Activated CD8-positive, alpha-beta memory T cell treated with anti-CD3 and anti-CD28 coated beads, Interleukin-2, amount 50 U/mL, for 1 hour (primary cell): ENCODE data around the gene UNC80.

Source experiments
- DNase-seq: peaks from one replicate; pipeline ENCODE4 v3.0.0-alpha.2; 2020; ENCODE audit errors: extremely low read depth

UNC80 gene

DNA sequence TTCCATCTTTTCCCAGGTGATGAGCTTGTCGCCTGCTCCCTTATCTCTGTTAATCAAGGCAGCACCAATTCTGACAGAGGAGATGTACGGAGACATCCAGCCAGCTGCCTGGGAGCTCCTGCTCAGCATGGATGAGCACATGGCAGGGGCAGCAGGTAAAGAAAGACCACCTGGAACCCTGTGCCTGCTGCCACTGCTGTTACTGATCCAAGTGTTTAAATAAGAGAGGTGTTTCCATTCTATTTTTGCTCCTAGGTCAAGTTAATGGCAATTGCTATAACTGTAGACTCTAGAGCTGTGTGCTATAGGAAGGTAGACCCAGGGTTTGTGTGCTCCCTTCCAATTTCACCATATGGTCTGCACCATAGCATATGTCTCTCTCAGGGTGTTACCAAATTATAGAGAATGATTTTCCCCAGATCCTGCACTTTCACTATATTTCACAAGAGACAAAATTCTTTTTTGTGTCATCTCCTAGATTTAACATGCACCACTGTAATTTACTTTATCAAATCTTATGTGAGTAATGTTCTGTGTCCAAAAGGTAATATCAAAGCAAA lies 142.2 kb downstream of the UNC80 start:
- no peak for DNase-seq

DNA sequence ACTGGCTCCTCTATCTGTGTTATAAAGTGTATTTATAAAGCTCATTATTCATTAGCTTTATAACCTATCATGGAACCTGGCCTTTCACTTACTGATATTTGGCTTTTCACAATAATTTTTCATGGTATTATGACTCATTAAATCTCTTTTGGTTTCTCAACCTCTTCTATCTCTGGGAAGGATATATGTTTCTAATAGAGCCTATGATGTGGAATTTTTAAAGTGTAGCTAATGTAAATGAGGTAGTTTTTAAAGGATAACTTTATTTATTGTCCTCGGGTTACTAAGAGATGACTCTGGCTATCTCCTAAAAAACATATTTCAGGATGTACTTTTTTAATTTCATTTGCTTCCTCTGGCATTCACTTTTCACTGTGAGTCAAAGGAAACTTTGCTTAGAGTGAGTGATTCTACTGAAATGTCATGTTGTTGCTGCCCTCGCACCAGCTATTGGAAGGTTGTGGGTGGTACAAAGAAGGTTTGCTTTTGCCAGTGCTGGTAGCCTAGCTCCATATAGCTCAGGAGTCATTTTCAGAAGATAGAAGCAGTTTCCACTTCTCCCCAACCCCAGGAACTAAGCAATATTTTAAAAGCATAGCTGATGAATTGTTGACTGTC lies 145.6 kb downstream of the UNC80 start:
- no peak for DNase-seq

DNA sequence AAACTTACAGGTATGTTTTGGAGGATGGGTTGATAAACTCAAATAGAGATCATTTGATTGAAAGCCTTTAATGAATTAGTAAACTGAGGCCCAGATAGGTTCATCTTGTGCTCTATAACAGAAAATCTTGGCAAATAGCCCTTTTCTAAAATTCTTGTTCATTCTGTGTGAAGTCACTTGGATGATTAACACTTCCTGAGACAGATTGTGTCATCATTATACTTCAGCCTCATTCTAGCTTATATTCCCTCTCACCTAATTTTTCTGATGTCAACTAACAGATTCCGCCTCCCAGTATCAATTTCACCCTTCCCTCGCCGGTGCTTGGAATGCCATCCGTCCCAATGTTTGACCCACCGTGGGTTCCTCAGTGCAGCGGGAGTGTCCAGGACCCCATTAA lies 146.6 kb downstream of the UNC80 start:
- no peak for DNase-seq

DNA sequence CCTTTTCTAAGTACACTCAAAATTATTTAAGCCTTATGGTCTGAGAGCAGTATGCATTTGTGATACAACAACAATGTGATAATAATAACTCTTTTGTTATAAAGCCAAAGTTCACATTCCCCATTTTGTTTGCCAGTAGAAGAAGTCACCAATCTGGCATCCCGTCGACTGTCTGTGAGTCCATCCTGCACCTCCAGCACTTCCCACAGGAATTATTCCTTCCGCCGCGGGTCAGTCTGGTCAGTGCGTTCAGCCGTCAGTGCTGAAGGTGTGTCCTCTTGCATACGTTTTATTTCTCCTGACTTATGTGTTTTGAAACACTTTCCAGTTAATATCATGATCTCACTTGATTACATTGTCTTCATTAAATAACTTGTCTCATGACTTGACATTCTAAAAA lies 150.5 kb downstream of the UNC80 start:
- DNase-seq: no peak

DNA sequence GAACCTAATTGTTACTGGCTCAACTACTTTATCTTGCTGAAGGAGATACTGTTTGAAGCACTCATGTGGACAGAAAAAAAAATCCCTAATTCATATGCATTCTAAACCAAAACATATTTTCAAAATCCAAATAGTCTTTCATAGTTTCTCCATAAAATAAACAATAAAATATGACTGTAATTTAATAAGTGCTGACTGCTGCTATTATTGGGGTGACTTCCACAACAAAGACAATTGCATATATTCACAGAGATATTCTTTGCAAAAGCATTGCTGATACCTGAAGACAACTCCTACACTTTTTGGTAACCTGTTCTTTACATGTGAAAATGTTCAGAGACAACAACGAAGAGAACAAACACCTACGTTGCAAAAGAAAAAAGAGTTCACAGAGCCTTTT lies 157.7 kb downstream of the UNC80 start:
- no peak for DNase-seq

DNA sequence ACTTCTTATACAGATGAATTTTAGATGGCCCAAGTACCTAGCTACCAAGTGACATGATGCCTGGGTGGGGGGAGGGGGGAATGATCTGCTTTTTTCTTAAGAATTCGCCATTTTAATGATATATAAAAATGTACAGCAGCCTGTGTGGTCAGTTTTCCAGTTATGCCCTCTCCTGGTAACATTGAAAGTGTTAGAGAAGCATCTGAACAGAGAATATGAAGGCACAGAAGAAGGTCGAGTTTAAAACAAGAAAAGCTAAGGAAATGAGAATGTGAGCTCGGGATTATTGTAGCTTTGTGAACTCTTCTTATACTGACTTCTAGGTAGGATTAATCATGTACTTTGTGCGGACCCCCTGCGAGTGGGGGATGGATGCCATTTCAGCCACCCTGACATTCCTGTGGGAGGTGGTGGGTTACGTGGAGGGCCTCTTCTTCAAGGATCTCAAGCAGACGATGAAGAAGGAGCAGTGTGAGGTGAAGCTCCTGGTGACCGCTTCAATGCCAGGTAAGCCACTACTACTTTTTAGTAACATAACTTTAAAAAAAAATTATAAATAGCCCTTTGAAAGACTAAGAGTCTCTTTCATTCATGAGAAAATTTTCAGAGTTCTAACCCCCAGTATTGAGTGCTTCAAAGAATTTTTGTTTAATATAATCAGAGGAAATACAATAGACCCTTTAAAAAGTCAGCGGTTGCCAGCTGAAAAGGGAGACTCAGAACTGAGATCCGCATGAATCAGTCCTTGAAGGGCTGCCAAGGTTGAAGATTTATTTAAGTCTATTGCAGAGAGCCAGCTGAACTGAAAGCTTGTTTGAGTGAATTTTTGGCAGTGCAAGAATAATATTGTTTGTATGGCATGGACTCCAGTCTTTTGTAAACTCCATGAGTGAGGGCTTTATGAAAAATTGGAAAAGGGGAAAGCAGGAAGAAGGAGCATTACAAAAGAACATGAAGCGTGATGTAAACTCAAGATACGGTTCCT lies 162.2 kb downstream of the UNC80 start:
- DNase-seq: no peak

DNA sequence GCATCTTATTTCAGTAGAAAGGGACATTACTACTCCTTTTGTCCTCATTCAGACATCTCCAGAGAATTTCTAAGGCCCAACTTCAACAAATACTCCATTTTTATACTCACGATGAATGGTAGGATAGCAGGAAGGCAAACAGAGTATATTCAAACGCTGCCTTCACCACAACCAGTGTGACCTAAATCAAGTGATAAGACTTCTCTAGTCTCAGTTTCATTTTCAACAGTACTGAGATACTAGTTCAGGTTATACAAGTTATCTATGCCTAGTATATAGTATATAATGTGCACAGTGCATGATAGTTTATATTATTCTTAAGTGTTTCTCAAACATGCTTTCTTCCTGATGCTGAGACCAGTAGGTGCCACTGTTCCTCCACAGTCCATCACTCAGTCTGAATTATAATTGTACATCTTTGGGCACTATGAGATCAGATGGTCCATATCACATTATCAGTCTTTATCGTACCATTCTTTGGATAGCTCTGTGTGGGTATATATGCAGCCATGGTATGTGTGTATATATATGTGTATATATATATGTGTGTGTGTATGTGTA lies 164.6 kb downstream of the UNC80 start:
- no peak for DNase-seq

DNA sequence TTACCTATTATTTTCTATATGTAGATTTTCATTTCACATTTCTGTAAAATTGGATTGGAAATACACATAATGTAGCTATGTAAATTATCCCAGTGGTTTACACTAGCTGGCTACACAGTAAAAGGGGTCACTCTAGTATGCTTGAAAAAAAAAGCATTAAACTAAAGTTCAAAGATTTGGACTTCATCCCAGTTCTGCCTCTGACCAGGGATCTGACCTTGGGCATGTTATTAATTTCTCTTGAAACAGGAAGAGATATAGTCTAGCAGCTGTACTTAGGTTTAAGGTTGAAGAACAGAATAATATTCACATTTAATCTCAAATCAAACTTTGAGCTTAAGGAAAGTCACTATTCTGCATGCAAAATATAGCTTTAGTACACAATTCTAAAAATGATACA lies 166.3 kb downstream of the UNC80 start:
- DNase-seq: no peak

DNA sequence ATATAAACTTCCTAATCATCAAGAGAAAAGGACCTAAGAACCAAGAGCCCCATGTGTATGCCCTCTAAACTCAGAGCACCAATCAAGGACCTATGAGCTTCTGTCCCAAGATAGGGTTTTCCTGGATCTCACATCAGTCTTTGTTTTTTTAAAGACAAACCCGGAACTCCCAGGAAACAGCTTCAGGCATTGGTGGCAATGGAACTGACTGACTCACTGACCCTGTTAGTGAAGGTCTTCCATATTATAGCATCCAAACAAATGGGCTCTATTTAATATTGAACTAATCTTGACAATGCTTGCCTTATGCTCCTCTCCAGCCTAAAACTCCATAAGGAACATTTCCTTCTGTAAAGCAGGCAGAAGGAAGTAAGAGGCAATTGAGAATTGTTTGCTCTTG lies 167.3 kb downstream of the UNC80 start:
- DNase-seq: no peak

DNA sequence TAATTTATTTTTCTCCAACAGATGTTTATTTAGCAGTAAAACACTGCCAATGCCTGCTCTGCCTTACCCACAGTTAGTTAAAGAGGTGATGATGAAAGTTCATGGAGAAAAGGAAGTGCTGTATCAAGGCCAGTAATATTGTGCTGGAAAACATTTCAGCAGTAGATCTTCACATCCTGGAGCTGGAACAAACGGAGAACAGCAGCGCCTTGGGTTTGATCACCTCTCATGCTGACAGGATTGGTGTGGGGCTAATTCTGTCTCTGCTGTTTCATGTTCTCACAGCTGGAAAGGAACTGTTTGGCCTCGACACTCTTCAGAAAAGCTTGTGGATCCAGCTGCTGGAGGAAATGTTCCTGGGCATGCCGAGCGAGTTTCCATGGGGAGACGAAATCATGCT lies 169.3 kb downstream of the UNC80 start:
- no peak for DNase-seq

DNA sequence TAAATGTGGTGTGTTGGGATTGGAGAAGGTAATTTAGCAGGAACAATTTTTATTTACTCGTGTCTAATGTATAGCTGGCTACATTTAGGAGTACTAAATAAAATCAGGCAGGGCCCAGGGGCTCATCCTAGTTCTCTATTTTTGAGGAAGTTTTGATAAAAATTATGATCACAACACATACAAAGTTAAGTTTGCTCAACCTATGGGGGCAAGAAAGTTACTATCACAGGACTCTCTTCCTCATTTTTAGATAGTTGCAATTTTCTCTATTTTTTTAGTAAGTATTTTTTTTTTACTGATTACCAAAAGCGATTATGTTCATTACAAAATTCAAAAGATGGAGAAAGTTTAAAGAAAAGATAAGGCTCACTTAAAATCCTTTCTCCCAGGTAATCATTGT lies 170.8 kb downstream of the UNC80 start:
- no peak for DNase-seq

DNA sequence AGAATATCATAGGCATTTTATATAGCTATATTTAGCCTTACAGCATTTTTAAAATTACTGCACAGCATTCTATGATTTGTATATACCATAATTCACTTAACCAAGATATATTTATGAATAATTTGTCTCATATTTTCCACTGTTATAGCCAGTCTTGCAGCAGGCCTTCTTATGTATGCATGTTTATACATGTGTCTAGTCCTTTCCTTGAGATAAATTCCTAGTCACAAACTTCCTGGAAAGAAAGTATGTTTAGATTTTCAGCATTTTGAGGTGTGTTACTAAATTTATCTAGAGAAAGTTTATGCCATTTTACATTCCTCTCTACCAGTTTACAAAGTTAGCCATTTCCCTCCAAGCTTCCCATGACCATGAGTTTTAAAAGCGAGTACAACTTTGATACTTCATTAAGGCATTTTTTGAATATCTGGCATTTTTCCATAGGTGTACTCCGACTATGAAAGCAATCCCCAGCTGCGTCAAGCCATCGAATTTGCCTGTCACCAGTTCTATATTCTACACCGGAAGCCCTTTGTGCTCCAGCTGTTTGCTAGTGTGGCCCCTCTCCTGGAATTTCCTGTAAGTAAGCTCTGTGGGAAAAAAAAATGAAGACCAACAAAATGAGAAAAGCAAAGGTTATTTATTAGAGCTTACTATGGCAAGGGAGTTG lies 171.4 kb downstream of the UNC80 start:
- no peak for DNase-seq

DNA sequence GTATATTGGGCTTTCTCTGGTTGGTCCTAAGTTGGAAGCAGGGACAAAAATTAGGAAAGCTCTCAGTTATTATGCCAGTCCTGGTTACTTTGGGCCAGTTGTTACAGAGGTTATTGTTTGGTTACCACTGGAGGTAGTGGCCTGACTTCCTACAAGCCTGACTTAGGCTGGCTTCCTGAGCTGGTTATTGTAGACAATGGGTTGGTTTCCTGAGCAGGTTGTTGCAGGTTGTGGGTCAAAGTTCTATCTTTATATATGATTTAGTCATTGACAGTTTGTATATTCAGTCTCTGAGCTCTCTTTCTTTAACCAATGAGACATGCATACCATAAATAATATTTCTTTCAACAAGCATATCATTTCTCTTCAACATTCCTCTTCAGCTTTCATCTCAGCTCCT lies 172.1 kb downstream of the UNC80 start:
- no peak for DNase-seq

DNA sequence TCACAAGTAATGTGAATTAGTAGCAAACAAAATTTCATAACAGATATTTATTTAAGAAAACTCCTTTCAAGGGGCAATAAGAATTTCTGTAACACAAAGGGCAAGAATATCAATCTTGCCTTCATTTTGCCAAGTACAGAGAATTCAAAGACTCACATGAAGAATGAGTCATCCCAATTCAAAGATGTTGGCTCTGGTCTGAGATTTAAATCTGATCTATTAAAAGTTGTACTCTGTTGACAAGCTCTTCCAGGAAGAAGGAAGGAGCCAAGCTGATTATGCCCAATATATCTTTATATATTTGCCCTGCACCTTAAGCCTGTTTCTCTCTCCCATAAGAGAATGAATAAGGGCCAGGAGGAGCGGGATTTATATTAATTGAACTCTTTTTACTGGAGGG lies 174.9 kb downstream of the UNC80 start:
- no peak for DNase-seq

DNA sequence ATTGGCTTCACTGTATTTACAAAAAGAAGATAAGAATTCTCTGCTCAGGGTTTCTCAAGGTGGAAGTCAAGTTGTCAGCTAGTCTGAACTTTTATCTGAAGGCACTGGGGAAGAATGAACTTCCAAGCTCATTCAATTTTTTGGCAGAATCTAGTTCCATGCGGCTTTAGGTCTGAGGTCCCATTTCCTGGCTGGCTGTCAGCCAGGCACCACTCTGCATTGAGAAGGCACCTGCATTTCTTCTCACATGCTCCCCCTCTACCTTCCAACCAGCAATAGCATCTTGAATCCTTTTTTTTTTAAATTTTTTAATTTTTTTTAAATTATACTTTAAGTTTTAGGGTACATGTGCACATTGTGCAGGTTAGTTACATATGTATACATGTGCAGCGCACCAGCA lies 184.6 kb downstream of the UNC80 start:
- no peak for DNase-seq

DNA sequence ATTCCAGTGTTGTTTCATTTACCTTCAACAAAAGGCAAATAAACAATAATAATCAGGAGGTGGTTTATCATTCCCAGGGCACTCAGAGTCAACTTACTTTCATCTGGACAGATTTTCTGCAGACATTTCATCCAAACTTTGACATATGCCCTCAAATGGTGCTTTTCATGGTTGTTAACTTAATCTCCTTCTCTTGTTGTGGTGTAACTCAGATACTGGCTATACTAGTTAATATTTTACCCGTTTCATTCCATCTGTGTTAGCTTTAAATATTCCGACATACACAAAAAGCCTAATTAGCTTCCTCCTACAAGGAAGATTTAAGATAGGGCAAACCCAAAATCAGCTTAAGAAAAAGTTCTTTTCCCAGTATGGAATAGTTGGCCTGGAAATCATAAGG lies 186.4 kb downstream of the UNC80 start:
- no peak for DNase-seq

DNA sequence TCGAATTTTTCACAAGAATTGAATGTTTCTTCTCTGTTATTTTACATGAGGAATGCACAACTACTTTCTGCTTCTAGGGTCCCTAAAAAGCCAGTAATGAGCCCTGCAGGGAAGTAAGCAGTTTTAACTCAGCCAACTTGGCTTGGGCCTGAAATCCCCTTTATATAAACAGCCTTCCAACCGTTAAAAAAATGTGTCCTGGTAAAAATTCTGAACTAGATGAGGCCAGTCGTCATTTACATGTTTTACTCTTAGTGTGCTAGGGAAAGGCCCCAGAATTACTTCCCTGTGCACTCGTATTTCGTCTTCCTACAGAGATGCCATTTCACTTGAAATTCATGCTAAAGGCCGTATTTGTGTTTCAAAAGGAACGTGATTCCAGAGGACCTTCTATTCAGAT lies 188.4 kb downstream of the UNC80 start:
- no peak for DNase-seq

DNA sequence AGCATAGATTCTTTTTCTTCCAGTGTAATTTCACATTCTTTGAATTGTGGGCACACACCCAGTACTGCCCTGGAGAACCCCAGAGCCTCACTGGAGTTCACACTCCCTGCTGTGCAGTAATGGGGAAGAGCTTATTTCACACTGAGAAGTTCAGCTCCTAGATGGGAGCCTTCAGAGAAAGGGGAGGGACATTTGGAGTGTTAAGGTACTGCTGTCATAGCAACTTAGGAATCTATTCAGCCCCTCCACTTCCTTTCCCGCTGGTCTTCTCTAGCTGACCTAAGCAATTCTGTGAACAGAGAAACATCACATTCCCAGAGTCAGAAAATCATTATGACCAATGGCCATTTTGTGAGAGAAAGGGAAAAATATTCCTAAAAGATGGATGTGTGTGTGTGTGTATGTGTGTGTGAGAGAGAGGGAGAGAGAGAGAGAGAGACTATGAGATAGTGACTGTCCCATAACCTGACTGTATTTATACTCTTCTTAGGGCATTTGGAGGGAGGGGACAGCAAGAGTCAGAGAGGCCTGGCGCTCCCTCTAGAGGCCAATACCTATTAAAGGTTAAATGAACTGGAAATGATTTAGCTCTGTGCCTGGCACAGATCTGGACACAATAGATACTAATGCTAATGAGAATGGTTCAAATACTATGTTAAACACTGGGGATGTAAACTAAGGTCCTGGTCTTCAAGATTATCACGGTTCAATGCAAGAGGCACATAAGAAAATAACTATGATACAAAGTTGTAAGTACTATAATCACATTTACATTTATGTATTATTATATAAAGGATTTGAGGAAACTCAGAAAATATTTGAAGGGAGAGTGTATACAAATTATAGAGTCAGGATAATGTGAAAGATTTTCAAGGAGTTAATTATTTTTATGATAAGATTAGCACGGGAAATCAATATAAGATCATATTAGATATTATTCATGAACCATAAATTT lies 189.3 kb downstream of the UNC80 start:
- no peak for DNase-seq

DNA sequence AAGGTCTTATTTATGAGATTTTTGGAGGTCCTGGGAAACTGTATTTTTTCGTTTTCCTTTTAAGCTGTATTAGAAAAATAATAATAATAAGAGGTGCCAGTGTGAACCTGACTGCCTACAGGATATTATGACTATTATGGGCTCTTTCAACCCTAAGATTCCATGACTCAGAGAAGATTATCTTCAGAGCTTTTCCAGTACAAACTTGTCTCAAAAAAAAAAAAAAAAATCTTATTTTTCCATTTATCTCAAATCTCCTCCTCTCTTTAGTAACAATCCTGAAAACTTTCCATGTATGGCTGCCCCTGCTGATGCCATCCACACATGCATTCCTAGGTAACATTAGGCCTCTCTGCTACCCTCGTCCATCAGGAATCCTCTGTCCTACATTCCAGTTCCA lies 194.1 kb downstream of the UNC80 start:
- no peak for DNase-seq

DNA sequence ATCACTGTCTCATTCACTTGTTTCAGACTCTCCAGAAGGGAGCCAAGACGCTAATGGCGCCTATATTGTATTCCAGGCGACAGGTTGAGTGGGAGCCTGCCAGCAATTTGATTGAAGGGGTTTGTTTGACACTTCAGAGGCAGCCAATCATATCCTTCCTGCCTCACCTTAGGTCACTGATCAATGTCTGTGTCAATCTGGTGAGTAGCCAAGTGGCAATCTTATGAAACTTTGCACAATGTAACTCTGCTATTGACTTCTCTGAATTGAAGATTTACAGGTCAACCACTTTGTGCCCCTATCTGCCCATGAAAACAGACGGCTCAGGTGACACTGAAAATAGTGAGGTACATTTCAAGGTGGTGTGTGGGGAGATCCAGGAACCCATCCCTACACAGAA lies 198.1 kb downstream of the UNC80 start:
- no peak for DNase-seq

DNA sequence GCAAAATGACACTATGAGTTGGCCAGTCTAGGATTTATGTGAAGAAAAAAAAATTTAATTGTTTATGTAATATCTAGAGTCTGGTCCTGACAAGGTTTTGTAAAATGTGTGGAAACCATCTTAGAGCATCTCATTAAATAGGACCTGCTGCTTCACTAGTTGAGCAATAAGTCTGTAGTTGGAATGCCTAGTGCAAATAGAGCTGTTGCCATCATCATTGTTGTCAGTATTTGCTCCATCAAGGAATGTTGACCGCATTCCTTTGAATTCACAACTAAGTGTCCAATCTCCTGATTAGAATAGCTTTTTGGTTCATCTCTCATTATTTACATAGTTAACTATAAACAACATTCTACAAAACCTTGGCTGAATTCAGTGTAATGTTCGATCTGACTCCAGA lies 198.6 kb downstream of the UNC80 start:
- no peak for DNase-seq
